GM18858 (cell line): ENCODE data around the gene BRD1.

Source experiments
- ATAC-seq: cut with Tn5 transposase; IDR thresholded peaks from one replicate; pipeline ENCODE4 v1.9.1; 2021; ENCODE audit not compliant: unreplicated experiment

The BRD1 gene

DNA sequence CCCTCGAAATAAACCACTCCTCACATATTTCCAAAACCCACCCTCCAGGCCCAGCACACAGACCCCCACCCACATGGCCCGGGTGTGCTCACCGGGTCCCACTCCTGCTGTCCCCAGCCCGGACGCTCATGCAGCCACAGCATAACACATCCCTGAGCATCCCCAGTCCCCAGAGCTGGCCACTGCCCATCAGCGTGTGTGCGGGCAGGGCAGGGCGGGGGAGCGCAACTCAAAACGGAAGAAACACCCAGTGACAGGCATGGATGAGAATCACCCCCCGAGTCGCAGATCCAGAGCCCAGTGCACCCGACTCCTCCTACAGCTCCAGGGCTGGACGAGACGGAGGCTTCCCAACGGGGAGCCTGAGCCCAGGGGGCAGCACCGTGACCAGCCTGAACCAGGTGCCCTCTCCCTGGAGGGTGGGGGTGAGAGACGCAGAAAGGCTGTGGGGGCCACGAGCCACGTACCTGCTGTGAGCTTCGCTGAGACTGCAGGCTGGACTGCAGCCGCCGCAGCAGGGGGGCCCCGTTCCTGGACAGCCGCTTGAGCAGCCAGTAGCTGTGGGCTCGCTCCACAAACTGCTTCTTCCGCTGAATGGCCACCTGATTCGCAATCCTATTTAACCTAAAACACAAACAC, 23.8 kb downstream of the BRD1 start:
- no peak for ATAC-seq

DNA sequence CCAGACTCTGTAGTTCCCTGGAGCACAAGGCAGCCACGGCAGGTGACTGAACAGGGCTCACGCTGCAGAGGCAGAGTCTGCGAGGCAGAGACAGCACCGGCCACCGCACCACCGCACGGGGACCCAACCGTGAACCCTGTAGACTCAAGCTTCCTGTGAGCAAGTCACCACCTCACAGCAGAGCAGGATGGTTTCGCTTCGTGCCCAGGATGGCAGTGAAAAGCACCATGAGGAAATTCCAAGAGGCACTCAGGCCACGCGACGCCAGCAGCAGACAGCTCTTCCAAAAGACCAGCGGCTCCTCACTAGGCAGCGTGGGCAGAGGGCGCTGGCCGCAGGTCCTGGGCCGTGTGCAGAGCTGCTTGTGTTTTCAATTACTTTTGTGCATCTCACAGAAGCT, 24.5 kb downstream of the BRD1 start:
- ATAC-seq, result no peak

DNA sequence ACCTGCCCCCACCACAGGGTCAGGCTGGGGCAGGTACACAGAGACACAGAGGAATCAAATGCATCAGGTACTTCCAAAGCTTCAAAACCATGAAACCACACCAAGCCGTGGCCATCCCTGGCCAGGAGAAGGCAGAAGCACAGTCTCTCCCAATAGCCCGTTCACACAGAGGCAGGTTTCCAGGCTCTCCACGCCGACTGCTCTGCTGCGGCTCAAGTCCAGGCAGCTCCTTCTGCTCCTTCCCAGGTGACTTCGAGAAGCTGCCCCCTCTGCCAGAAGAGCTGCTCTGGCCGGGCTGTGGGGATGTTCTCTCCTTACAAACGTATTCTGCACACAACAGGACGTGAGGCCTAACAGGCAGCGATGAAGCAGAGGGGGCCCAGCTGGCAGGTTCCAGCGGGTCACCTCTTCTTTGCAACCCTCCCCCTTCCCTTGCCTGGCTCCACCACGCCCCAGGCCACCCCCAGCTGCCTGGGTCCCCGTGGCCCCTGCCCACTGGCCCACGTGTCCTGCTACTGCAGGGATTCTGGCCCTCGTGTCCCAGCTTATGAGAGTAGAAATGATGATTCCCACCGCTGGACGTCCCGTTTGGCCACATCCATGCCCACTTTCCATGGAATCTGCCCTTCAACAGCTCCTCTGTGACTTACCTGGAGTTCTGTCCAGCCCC, 26.1 kb downstream of the BRD1 start:
- ATAC-seq, result no peak

GRCh38 chr22:49800408-49801238, 27.1 kb downstream of the BRD1 start:
- ATAC-seq, result no peak

DNA sequence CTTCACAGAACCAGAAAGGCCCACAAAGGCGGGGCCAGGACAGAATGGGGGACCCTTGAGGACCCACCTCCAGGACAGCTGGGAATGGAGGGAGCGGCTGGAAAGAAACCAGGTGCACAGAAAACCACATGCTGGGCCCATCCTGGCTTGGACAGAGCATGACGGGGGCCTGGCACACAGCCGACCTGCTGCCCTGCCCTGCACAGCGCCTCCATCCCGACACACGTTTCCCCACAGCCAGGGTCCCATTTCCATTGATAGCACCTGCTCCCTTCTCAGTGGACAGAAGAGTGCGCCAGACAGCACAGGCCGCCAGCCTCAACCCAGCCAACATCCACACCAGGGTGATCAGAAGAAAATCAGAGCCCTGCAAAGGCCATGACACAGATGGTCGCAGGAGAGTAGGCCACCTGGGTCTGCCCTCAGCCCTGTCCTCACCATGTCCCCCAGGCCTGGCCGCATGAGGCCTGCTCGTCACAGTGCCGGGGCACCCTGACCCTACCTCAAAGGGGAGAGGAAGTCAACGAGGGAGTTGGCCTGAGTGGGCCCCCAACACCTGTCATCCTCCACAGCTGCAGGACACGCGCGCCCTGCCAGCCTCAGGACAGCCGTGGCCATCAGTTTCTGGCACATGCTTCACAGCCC, 28.1 kb downstream of the BRD1 start:
- ATAC-seq, result no peak

GRCh38 chr22:49798486-49799151, 29.1 kb downstream of the BRD1 start:
- no peak for ATAC-seq

- no peak for ATAC-seq
Observed at GRCh38 chr22:49797706-49798105, 30.0 kb downstream of the BRD1 start.

GRCh38 chr22:49796596-49797270, 30.9 kb downstream of the BRD1 start:
- no peak for ATAC-seq

GRCh38 chr22:49795521-49795920, 32.2 kb downstream of the BRD1 start:
- ATAC-seq, result no peak

DNA sequence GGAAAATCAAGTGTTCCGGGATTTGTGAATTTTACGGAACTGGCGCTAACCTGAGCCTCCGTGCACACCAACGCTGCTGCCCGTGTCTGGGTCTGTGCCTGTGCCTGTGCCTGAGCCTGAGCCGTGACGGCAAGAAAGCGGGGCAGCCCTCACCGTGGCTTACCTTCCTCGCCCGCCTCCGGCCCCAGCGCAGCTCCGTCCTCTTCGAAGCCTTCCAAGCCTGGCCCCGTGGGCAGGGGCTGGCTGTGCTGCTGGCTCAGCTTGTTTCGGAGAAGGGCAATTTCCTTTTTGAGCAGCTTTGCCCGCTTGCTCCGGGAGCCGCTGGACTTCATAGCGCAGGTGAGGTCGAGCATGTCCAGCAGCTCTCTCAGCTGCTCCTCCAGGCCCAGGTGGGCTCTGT, 33.8 kb downstream of the BRD1 start:
- ATAC-seq, result no peak

GRCh38 chr22:49793296-49793695, 34.4 kb downstream of the BRD1 start:
- no peak for ATAC-seq

DNA sequence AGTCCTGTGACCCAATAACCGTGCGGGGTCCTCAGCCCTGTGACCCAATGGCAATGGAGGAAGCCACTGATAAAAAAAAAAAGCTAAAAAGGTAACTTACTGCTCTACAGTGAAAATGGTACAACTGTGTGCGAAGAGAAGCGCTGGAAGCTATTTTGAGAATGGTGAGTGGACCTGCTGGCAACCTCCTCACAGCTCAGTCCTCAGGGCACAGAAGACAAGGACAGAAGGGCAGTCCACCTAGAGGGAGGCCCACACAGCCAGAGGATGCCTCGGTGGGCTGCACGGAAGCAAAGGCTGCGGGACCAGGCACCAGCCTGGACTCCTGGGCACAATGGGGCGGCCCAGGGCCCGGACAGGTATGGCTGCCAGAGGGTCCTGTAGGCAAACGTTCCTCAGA, 35.6 kb downstream of the BRD1 start:
- ATAC-seq, result no peak

- ATAC-seq, result no peak
Observed at GRCh38 chr22:49791682-49792081, 36.0 kb downstream of the BRD1 start.

DNA sequence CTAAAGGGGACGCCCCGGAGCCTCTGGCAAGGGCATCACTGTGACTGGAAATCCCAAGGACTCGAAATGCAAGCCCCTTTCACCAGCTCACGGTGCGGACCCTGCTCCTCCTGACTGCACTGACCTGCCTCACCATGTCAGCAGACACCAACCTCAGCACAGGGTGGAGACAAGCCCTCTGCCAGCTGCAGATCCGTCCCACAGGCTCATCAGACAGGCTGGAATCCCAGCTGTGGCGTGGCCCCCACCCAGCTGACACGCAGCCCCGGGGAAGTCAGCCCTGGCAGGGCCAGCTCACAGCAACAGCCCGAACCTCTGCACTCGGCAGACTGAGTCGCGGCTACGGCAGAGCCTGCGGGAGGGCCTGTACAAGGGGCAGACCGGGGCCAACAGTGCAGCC, 36.8 kb downstream of the BRD1 start:
- ATAC-seq, result no peak

- ATAC-seq, result no peak
Observed at GRCh38 chr22:49789289-49790141, 38.2 kb downstream of the BRD1 start.

DNA sequence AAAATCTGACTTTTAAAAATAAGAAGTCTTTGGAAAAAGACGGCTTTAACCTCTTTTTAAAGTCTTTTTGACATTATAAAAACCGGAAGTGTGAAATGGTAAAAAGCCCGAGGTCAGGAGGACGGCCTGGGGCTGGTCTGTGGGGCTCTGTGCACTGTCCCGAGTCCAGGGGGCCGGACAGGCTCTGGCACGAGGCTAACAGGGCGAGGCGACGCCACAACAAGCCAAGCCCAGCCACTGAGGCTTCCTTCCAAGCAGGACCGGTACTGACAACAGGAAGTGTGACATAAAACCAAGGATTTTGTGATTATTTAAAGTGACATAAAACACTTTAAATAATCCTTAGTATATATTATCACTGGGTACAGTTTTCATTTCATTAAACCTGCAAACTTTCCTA, 39.2 kb downstream of the BRD1 start:
- ATAC-seq, result no peak

- no peak for ATAC-seq
Observed at GRCh38 chr22:49787861-49788260, 39.8 kb downstream of the BRD1 start.

DNA sequence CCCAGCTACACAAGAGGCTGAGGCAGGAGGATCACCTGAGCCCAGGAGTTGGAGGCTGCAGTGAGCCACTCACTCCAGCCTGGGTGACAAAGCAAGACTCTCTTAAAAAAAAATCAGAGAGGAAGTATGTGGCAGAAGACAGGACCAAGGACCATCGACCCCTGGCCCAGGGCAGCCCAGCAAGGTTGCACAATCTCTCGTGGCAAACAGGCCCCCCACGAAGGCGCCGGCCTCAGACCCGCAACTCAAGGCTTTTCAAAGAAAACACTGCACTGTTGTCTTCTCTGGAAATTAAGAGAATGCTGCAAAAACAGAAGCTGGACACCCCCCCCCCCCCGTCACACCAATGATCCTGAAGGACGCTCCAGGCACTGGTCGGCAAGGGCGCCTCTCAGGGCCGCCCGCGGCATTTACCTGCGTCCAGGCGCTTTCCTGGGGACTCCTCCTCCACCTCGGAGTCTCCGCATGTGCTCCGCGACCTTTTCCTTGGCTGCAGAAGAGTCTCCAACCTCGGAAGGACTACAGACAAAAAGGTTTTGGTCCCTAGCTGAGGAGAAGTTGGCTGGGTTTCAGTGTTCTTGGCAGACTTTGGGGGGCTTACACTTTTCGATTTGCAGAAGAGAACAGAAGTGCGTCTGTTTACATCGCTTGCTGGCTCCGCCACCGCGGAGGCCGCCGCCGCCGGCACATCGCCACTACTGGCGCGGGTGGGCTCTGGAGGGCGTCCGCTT, 40.5 kb downstream of the BRD1 start:
- ATAC-seq, result no peak
